HG02840 (cell line): ENCODE data around the gene PKHD1.

Experiments used
- ATAC-seq: cut with Tn5 transposase; IDR thresholded peaks from one replicate; pipeline ENCODE4 v1.9.1; 2021; ENCODE audit warnings: mild to moderate bottlenecking, moderate library complexity, moderate number of reproducible peaks; ENCODE audit not compliant: unreplicated experiment, low FRiP score

PKHD1 gene

DNA sequence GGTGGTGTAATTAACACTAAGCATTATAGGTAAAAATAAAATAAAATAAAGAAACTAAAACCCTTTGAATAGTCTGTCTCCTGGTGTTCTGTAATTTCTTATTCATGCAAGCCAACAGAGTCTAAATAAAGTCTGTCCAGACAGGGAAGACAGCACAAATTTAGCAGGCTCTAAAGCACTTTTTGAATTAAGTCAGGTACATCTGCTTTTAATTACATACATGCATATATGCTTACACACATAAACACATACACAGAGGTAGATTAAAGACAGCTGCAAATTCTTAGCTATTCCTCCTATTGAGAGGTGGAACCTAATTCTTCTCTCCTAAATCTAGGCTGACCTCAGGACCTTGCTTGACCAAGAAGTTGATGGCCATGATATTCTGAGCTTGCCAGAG lies 262.5 kb downstream of the PKHD1 start:
- no peak for ATAC-seq

GRCh38 chr6:51820555-51820954 lies 266.9 kb downstream of the PKHD1 start:
- ATAC-seq, result no peak

GRCh38 chr6:51818520-51819022 lies 268.8 kb downstream of the PKHD1 start:
- ATAC-seq, result no peak

DNA sequence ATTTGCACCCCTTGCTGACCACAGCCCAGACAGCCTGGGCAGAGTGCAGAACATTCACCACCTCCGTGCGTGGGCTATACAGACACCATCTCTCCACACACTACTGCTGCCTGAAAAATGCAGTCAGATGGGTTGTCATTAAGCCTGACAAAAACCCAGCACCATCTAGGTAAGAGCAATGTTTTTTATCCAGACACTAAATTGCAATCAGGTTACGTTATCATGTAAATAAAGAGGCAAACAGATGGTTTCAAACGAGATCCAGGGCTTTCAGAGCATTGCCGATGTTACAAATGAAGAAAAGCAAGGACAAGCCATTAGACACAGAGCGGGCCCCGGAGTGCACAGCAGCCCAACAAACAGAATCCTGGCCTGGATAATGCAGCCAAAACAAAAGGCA lies 269.6 kb downstream of the PKHD1 start:
- ATAC-seq, result no peak

DNA sequence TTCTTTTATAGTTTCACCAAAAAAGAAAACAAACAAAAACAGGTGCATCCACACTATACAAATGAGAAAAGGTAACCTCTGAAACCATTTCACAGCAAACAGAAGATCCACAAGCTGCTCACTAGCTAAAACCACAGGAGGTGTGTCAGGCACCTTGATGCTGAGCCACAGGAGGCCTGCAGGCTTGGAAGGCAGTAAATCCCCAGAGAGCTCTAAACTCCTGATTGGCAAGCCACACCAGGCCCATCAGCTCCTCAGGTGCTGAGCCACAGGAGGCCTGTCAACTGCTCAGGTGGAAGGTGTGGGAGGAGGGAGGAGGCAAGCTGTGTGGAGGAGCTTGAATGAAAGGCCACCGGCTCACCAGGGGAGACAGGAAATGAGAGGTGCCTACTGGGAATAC lies 273.0 kb downstream of the PKHD1 start:
- ATAC-seq, result no peak

DNA sequence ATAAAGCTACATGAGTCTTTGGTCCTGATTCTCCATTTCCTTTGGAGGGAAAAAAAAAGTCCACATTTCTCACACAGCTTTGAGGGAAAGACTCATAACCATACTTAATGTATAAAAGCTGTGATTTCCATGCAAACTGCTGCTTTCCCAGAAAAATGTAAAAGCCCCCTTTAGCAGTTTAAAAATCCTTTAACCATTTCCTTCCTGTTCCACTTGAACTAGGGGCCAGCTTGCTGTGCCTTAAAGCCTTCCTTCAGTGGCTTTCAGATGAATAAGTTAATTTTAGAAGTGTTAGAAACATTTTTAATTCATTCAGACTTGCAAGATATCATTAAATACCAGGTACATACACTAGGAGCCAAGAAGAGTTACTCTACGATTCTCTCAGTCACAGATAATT lies 273.5 kb downstream of the PKHD1 start:
- no peak for ATAC-seq

GRCh38 chr6:51812231-51812630 lies 275.2 kb downstream of the PKHD1 start:
- no peak for ATAC-seq

DNA sequence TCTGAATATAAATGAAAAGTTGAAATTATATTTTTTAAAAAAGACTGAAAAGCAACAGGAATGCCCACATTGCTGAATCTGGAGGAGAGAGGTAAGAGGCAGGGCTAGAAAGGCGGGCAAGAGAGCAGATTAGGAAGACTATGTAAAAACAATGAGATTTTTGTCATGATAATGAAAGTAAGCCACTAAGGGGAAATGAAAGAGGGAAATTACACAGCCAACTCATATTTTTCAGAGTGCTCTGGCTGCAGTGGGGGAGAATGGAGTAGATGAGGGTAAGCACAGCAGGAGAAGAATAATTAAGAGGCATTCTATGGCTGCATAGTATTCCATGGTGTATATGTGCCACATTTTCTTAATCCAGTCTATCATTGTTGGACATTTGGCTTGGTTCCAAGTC lies 281.9 kb downstream of the PKHD1 start:
- ATAC-seq, result peak; percentile 78

DNA sequence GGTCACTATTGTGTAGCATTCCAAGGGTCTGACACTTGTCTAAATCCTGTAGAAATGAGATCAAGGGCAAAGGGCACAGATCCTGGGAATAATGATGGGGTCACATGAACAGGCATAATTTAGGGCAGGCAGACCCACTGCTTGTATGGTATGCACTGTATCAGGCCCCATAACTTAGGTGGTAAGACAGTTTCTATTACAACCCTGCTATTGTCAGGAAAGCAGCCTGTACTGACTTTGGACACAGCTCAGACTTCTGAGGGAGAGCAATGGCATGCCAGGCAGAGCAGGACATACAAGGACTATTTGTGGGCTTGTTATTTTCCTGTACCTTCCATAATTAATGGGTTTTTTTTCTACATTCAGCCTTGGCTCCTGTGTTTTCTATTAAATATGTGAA lies 286.8 kb downstream of the PKHD1 start:
- no peak for ATAC-seq

- ATAC-seq, result no peak
These were observed 294.0 kb downstream of the PKHD1 start for GRCh38 chr6:51793393-51793792.

DNA sequence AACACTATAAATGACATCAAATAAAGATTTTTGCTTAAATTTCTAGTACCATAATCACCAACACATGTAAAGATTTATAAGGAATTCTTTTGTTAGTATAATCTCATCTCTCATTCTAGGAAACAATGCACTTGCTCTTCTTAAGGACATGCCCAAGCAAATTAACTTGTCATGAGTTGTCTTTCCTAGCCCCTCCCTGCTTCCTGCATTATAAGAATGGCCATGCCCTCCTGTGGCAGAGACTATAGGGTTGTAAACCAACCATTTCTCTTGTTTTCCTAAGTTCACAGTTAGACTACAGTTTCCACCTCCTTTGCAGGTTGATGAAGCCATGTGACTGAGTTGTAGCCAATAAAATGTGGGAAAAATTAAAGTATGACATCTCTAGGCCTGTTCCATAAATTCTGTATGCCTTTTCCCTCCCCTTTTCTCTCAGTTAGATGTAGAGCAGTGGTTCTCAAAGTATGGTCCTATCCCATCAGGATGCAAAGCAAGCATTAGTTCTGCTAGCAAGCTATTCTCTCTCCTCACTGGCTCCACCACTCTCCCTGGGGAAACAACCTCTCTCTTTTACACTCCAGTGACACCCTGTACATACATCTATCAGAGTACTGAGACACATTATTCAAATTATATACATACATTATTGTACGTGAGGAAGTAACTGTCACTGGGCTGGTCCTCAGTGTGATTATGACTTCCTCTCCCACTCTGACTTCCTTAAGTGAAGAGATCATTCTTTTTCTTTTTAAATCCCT lies 295.0 kb downstream of the PKHD1 start:
- ATAC-seq, result no peak

- no peak for ATAC-seq
These were observed 296.5 kb downstream of the PKHD1 start for GRCh38 chr6:51790946-51791345.

DNA sequence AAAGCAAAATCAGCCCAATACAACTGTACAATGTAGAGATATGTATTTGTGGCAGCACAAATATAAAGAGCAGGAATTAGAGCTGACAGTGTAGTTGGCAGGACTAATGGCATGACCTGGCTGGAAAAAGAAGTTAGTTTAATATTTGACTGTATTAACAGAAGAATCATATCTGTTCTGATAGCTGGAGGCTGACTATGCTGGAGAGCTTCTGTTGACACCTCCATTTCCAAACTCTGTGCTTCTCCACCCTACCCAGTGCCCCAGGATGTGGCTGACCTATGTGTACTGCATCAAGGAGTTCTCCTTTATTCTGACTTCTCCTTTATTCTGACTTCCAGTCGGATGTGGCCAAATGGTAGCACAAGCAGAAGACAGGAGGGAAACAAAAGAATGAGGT lies 299.3 kb downstream of the PKHD1 start:
- ATAC-seq, result no peak

GRCh38 chr6:51778666-51779065 lies 308.7 kb downstream of the PKHD1 start:
- ATAC-seq, result no peak

DNA sequence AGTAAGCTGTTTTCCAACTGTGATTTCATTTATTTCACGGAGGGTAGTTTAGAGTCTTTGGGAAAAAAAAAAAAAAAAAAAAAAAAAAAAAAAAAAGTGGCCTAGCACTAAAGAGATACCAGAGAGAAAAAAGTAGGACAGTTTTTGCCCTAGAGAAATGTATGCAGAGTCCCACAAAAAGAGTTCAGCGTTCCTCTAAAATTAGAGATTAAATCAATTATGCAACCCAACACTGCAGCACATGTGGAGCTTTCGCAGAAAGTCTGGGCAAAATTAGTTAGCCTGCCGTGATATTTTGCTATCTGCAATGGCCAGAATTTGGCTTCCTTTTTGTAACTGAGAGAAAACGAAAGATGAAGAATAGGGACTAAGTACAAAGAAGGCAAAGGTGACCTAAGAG lies 309.8 kb downstream of the PKHD1 start:
- no peak for ATAC-seq

DNA sequence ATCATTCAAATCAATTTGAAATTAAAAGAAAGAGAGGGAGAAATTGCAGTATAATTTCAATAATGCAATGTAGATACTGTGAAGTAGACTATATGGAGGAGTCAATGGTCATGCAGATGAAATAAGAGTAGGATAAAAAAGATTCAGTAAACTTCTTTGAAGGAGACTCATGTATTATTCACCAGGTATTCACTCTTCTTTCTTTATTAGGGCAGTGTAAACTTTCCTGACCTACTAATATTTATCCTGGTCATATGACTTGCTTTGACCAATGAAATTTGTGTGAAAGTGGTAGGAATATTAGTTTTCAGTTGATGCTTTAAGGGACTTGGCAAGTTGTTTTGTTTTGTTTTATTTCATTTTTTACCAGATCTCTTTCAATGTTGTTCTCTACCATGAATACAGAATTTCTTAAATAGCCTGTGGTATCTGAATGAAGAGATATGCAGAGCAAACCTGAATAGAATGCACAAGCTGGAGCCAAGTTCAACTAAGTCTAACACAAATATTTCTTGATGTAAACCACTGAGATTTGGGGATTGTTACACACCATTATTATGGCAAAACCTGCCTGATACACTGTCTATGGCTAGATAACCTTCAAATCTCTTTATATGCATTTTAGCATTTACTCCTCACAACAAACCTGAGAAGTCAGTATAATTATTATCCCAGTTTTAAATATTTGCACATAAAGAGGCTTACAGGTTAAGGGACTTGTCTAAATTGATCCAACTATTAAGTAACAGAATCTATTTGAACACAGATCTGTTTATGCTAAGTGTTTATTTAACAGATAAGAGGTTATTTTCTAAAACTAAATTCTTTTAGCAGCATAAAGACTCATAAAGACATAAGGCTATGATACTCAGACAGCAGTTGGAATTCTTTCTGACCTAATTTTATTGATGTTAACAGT lies 311.2 kb downstream of the PKHD1 start:
- ATAC-seq, result no peak

DNA sequence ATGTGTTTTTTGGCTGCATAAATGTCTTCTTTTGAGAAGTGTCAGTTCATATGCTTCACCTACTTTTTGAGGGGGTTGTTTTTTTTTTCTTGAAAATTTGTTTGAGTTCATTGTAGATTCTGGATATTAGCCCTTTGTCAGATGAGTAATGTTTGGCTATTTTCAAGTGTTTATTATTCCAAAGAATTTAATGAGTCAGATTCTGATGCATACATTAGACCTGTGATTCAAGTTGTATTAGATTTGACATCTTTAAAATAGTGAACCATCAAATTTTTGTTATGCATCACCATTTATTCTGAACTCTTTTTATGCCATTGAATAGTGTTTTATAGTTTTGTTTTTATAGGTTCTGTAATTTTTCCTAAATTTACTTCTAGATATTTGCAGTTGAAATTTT lies 319.3 kb downstream of the PKHD1 start:
- ATAC-seq, result no peak

GRCh38 chr6:51765230-51765629 lies 322.2 kb downstream of the PKHD1 start:
- no peak for ATAC-seq

GRCh38 chr6:51753635-51754034 lies 333.8 kb downstream of the PKHD1 start:
- ATAC-seq, result no peak

- ATAC-seq, result no peak
These were observed 343.4 kb downstream of the PKHD1 start for GRCh38 chr6:51743999-51744398.

DNA sequence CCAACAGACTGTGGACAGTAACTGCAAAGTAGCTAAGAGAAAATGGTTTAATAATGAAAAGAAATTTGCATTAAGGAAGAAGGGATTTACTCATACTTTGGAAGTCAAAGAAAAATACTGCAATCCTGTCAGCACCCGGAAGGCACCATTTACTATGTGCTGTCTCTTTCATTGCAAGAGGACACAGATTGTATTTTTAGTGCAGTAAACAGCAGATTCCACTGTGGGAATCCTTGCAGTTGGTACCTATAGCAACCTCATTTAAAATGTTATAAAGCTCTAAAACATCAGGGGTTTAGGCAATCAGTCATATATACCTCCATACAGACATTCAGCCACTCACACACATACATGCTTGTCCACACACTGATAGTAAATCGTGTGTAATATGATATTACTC lies 346.8 kb downstream of the PKHD1 start:
- ATAC-seq, result no peak

- no peak for ATAC-seq
These were observed 348.8 kb downstream of the PKHD1 start for GRCh38 chr6:51738614-51739013.
